Measurements from ENCODE around the gene KRT7. TPM values are rescaled to one million over a fixed set of nuclear protein-coding genes. Genes with fewer than 3 reads are reported as not detected.

KRT7 gene
- 100 to 1,000 TPM in 1 of 3 donors, 10 to 100 TPM in 2; 35.1 to 109 (median 56.3) TPM for polyA plus RNA-seq (ENCODE audit: insufficient read length in 3 of 3)

DNA sequence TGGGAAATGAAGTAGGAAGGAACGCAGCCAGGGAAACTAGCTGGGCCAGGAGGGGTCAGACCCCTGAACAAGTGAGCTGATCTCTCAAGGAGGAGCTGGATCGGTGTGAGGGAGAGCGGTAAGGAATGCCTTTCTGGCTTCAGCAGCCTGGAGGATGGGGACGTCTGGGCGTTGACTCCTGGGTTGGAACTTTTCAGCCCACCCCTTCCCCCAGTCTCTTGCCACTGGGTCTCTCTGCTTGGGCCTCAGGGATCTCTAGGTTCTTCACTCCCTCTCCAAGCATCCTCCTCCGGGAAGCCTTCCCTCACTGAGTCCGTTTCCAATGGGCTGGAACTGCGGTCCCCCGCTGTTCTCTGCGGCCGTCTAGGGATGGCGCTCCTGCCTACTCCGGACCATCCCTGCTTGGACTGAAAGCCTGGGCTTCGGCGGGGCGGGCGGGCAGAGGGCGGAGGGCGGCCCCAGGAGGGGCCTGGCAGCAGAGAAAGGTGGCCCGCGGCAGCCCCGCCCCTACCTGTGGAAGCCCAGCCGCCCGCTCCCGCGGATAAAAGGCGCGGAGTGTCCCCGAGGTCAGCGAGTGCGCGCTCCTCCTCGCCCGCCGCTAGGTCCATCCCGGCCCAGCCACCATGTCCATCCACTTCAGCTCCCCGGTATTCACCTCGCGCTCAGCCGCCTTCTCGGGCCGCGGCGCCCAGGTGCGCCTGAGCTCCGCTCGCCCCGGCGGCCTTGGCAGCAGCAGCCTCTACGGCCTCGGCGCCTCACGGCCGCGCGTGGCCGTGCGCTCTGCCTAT, at the start of gene KRT7:
Gene KRT7, plus strand, starts transcription at position 570 of the 788 bp plus-strand sequence. Its CDS starts 54 bp downstream, at position 624.
- no peak for DNase-seq (ENCODE audit: low read depth in 3 of 3, low spot score in 2 of 3)

DNA sequence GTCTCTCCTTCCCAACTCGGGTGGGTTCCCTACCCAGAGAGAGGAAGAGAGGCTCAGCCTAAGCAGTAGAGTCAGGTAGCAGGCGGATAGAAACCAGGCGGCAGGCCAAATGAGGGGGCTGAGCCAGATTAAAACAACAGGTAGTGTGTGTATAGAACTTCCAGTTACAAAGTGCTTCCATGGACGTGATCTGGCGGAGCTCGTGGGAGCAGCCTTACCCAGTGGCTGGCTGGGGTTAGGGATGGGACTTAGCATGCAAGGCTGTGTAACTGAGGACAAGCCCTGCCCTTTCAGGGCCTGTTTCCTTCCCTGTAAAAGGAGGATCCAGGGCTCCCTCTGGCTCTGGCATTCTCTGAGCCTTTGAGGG, 49.5 kb upstream of the KRT7 start:
- DNase-seq (ENCODE audit: low read depth in 3 of 3, low spot score in 2 of 3): no peak

DNA sequence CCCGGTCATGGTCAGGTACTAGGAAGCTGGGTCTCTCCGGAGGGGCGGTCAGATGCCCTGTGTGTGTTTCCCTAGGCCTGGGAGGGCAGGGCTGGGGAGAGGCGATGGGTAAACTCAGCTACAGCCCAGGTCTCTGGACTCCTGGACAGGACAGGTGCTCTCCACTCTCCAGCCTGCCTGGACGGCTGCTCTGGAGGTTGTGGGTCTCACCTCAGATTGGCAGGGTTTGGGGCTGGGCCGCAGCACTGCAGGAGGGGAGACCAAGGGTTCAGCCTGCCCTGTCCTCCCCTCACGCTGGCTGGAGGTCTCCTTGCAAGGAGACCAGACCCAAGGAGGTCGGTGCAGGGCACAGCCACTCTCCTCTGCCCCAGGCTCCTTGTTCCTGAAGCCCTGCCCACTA, 49.1 kb upstream of the KRT7 start:
- no peak for DNase-seq (ENCODE audit: low read depth in 3 of 3, low spot score in 2 of 3)

DNA sequence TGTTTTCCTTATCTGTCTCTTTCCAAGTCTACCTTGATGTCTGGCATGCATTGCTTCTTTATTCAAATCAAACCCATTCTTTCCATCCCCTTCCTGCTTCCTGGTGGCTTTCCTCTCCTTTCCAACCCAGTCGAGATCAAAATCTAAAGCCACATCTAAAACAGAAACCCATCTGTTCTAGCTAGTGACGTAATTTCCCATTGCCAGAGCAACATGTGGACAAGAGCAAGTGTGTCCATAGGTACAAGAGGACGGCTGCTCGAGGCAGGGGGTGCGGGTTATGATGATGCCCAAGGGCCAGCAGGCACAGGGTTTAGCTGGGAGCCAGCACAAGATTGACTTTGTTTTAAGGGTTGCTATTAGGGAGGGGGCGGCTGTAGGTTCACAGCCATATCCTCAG, 48.2 kb upstream of the KRT7 start:
- no peak for DNase-seq (ENCODE audit: low read depth in 3 of 3, low spot score in 2 of 3)

DNA sequence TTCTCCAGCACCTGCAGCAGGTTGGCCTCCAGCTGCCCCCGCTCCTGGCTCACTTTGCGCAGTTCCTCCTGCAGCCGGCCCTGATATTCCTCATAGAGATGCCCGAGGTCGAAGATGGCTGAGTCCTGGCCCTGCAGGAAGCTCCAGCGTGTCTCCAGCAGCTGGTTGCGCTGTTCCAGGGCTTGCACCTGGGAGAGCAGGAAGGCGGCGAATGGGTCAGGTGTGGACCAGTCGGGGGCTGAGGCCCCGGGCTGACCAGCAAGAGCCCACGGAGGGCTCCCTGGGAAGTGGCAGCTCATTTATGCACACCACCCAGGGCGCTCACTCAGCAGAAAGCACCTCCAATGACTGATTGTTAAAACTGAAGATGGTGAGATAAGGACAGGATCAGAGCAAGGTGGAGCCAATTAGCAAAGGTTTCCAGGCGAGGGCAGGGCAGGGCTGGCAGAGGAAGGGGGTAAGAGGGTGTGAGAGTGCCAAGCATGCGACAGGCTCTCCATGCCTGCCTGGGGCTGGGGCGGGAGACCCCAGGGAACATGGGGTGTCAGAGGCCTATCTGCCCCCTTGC, 47.6 kb upstream of the KRT7 start:
- no peak for DNase-seq (ENCODE audit: low read depth in 3 of 3, low spot score in 2 of 3)

DNA sequence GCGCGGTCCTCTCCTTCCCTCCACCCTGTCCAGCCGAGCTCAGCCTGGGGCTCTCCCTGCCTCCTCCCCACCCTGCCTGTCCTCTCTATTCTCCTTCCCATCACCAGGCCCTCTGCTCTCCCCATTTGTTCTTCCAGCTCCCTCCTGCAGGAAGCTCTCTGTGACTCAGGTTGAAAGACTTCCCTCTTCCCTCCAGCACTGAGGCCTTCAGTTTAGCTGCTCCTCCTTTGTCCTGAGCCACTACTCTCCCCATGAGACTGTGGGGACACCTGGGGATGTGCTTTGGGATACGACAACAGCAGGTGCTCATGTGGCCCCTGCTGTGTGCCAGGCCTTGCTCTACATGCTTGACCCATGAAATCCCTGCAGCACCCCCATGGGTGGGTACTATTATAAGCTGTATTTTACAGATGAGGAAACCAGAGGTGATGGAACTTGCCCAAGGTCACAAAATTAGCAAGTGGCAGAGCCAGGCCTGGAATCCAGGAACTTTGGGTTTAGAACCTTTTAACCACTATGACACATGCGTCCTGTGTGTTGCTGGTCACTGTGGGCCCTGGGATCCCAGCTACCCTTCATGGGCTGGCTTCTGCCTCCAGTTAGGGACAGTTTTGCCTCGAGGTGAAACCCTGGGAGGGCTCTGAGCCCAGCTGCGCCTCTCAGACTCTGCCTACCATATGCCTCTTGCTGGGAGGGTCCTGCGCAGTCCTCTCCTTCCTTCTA, 46.8 kb upstream of the KRT7 start:
- DNase-seq (ENCODE audit: low read depth in 3 of 3, low spot score in 2 of 3): no peak

DNA sequence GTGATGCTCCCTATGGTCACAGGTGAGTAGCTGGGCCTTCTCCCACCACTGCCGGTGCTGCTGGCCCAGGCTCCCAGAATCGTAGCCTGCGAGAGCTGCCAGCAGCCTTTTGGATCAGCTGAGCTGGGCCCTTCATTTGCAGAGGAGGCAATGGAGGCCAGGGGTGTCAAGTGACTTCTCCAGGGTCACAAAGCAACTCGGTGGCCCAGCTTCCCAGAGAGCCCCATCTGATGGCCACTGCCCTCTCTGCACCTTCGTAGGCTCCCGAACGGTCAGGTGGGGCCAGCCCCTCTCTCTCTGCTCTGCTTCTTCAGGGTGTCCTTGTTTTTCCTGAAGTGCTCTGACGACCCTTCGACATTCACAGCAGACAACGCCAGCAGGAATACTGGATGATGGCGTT, 45.8 kb upstream of the KRT7 start:
- no peak for DNase-seq (ENCODE audit: low read depth in 3 of 3, low spot score in 2 of 3)

DNA sequence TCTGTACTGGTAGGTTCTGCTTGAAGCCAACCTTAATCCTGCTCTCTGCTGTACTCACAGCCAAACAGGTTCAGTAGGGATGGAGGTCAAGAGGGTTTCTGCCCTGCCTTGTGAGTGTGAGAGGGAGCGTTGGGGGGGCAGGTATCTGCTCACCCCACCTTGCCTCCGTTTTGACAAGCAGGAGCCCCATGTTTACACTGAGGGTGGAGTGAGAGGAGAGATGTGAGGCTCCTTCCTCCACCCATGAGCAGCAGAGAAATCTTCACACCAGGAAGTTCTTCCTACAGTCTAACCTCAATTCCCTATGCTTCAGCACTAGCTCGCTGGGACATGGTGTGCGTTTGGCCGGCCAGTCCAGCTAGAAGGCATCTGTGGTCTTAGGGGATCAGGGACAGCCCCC, 45.4 kb upstream of the KRT7 start:
- no peak for DNase-seq (ENCODE audit: low read depth in 3 of 3, low spot score in 2 of 3)

DNA sequence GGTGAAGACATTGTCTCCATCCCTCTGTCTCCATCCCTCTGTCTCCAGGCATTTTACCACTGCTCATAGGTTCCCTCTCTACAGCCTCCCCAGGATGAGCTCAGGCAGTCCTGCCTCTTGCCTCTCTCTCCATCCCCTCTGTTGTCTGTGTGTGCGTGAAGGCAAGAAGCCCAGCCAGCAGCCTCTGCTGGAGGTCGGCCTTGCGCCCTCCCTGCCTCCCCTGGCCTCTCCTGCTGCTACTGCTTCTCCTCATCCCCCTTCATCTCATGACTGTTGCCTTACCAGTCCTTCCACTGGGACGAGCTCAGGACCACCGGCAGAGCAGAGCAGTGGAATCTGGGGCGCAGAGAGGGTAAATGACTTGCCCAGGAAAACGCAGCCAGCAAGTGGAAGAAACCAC, 44.4 kb upstream of the KRT7 start:
- DNase-seq (ENCODE audit: low read depth in 3 of 3, low spot score in 2 of 3): no peak

DNA sequence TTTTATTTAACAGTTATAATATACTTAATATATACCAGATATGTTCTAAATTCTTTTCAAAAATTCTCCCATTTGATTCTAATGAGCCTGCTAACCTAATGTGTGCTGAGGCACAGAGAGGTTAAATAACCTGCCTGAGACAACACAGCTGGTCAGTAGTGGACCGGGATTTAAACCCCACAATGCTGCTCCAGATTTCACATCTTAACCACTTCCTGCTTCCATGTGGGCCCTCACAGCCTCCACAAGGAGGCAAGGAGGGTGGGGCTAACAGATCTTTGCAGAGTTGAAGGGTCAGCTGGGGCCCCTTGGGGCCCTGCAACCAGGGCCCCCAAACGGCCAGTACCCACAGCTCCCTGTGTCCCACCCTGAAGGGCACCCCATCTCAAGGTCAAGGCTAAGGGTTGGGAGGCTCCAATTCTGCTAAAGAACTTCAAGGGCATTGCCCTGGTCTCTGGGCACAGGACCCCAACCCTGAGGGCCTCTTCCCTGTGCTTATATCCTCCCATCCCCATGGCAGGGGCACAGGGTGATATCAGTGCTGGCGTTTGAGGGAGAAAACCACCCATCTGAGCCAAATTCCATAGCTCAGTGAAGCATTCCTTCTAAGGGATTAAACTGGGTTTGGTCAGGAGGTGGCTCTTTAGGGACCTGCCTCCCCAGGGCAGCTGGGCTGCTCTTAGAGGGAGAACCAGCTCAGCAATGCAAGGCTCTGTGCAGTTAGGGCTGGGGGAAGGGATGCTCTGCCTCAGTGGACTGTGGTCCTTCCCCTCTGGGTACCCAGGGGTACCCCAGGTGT, 43.5 kb upstream of the KRT7 start:
- DNase-seq (ENCODE audit: low read depth in 3 of 3, low spot score in 2 of 3): no peak

DNA sequence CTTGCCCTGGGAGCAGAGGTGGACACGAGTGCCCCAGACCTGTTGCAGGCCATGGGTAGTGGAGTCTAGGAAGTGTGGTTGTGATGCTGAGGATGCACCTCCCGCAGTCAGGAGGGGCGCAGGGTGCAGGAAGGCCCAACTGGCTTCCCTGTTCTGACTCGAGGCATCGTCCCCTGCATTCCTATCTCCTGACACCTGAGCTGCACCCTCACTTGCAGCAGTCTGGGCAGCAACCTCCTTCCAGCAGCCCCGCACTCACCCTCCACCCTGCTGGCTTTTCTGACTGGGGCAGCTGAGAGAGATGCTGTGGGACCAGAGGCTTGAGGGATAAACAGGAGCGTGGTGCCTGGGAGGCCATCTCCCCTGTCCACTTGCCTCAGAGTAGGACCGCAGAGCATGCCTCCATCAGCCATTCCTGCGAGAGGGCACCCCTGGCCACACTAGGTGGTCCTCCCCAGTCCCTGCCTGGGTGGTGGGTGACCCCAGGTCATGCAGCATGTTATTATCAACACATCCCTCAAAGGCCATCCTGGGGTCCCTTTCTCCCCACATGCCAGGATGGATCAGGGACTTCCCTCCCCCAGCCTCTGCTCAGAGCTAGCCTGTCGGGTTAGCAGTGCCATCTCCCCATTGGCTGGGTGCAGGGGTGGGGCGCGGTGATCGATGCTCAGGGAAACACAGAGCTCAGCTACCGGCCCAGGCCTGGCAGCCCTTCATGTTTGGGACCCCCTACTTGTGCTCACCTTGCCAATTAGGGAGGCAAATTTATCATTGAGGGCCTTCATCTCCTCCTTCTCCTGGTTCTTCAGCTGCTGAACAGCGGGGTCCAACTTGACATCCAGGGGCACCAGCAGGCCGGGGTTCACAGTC, 41.9 kb upstream of the KRT7 start:
- DNase-seq (ENCODE audit: low read depth in 3 of 3, low spot score in 2 of 3): no peak

DNA sequence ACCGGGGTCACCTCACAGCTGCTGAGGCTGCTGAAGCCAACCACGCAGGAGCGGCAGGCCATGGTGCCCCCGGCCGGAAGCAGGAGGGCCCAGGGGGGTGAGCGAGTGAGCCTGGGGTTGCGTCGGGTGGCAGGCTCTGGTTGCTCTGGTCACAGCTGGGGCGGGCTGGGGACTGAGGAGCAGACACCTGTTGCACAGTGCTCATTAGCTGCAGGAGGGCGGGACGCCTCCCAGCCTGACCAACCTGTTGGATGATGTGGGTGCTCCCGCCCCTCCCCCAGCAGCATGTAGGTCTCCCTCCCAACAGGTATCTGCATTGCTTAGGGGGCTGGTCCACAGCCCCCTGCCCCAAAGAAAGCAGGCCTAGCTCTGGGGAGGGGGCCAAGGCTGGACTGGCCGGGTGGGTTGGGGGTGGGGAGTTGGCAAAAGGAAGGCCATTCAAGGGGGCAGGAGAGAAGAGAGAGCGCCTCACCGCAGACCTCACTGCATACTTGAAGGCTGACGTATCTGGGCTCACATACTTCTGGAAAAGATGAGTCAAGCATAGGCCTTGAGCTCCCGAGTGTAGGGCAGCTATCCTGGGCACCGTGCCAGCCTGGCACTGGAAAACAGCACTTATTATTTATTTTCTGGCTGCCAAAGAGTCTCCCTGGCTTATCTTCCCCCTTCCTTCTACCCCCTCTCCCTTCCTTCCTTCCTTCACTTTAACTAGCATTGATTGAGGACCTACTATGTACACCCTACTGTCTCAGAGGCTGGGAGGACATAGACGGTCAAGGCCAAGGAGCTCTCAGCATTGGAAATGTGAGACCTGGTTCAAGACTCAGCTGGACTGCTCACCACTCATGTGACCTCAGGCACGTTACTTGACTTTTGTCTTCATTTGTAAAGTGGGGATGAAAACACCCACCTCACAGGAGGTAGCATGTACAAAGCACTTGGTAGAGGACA, 40.9 kb upstream of the KRT7 start, which contains the start of gene KRT80:
Gene KRT80, minus strand, starts transcription at position 174 of the 951 bp plus-strand sequence. Its CDS starts 112 bp downstream, at position 62.
- DNase-seq (ENCODE audit: low read depth in 3 of 3, low spot score in 2 of 3): no peak

DNA sequence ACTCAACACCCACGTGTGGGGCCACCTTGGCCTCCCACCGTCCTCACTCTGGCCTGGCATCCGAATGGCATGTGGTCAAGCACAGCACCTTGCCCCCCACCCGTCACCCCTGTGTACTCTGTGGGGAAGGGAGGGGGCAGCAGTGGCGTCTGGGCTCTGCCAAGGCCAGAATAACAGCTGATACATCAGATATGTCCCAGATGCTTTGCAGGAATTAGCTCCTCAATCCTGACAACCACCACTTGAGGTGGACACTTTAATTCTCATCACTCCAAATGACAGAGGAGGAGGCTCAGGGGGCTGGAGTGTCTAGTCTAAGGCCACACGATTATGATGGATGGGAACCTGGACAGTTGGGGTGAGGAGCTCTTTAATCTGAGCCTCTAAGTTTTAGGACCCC, 39.5 kb upstream of the KRT7 start:
- DNase-seq (ENCODE audit: low read depth in 3 of 3, low spot score in 2 of 3): no peak

DNA sequence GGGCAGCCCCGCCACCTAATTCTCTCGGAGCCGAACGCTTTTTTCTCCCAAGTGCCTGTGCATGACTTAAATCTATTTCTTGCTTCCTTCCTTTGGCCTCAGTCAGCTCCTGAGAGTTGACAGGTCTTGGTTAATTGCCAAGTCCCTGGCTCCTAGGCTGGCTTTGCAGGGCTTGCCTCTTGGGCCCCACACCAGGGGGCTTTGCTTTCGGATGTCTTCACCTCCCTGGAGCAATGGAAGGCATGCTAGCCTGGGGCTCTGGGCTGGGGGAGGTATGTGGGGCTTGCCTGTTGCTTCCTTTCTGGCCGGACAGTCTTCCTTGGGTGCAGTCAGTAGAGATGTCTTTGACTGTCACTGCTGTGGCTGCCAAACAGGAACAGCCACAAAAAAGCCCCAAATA, 39.1 kb upstream of the KRT7 start:
- DNase-seq (ENCODE audit: low read depth in 3 of 3, low spot score in 2 of 3): no peak

DNA sequence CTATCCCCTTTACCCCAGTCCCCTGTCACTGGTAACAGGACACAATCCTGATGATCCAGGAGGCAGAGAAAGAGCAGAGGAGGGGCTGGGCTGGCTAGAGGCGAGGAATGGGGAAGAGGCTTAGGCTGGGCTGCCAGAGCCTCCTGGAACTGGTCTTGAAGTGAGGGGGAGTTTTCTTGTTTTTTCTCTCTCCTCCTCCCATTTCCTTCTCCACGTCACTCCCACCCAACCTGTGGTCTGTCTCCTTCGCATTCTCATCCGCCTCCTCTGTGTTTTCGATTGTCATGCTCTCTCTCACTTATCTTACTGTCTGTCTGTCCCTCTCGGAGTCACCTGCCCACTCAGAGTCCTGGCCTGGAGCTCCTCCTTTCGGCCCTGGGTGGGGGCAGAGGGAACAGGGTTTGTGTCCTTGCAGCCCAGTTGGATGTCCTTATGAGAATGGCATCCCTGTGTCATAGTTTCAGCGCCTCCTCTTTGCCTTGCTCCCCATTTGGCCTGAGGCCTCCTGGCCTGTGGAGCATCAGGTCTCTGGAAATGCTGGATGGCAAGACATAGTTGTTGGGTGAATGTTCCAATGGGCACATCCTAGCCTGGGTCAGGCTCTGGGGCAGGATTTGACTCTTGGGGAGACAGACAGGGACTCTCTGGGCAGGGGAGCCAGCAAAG, 37.8 kb upstream of the KRT7 start:
- no peak for DNase-seq (ENCODE audit: low read depth in 3 of 3, low spot score in 2 of 3)

DNA sequence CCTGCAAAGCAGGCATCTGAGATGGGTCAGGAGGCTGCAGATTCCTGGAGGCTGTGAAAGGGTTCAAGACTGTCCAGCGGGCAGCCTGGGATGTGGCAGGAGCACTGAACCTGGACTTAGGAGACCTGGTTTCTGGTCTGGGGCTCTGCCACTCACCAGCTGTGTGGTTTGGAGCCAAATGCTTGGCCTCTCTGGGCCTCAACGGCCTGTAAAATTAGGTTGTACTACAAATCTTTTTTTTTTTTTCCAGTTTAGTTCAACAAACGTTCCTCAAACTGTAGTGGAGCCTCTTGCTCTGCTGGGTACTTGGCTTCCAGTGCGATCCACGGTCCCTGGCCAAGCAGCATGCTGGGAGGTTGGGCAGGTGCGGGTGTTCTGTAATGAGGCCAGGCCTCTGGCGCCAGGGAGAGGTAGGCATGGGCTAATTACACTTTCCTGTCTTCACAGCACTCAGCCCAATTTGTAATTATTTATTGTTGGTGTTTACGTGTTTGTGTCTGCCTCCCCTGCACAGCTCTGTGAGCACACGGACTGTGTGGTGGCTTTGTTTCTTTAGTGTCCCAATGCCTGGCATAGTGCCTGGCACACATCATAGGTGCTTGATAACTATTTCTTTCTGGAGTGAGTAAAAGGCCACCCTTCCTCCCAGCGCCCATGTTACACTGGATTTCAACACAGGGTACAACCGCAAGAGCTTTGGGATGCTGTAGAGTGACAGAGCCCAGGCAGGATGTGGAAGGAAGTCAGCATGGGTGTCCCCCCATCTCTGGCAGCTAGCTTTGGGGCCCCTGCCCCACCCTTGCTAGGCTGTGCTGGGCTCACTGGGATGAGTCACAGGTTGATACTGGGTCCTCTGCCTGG, 35.4 kb upstream of the KRT7 start:
- no peak for DNase-seq (ENCODE audit: low read depth in 3 of 3, low spot score in 2 of 3)

DNA sequence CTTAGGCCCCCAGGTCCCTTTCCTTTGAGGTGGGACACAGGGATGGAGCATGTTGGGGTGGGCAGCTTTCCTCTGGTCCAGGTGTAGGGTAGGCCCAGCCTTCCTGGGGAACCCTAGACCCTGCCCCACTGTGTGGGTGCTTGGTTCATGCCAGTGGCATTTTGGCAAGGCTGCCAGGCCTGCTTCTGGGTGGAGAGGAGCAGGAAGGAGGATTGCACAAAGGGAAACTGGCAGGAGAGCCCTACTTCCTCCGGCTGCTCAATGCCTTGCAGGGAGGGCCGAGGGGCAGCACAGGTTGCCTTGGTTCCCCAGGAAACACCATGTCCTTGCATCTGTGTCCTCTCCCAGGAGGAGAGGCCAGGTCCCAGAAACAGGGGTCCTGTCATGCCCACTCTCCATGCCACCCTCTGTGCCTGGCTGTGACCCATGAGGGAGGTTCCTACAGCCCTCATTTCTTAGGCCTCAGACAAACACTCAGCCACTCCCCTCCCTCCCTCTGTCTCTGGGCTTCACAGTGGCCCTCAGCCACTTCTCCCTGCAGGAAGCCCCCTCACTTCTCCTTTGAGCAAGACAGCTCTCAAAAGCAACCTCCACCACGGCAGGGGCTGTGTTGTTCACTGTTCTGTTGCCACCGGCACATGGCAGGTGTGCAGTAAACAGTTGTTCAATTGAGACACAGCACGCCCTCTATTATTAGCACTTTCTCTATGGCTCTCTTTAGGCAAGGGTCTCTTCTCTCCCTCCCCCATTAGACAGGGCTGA, 34.4 kb upstream of the KRT7 start:
- DNase-seq (ENCODE audit: low read depth in 3 of 3, low spot score in 2 of 3): no peak
